ENCODE data around the gene PLXNA1.
A peak's percentile ranks its signal among the peaks of the same experiment; 100 is the strongest.

PLXNA1 gene

DNA sequence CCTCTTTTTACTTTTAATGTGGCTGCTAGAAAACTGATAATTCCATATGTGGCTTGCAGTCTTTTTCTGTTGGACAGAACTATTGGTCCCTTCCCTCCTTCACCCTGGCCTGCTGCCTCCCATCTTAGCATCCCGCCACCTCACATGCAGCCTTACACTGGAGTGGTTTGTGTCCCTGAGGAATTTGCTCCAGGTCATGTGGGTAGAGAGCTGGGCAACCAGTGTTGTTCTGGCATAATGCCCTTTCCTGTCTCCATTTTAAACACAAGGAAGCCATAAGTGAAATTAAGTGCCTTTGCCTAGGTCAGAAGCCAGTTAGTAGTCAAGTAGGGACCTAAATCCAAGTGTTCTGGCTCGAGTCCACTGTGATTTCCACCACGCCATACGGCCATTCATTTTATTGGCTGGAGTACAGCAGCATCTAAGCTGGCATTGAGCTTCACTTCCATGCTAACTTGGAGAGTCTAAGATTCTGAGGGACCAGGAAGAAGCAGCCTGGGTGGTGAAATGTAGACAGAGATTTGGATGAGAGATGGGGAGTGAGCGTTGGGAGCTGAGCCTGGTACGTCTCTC lies 46.0 kb upstream of the PLXNA1 start:
- ATAC-seq, result no peak
- TF ChIP-seq, protein P1, sequence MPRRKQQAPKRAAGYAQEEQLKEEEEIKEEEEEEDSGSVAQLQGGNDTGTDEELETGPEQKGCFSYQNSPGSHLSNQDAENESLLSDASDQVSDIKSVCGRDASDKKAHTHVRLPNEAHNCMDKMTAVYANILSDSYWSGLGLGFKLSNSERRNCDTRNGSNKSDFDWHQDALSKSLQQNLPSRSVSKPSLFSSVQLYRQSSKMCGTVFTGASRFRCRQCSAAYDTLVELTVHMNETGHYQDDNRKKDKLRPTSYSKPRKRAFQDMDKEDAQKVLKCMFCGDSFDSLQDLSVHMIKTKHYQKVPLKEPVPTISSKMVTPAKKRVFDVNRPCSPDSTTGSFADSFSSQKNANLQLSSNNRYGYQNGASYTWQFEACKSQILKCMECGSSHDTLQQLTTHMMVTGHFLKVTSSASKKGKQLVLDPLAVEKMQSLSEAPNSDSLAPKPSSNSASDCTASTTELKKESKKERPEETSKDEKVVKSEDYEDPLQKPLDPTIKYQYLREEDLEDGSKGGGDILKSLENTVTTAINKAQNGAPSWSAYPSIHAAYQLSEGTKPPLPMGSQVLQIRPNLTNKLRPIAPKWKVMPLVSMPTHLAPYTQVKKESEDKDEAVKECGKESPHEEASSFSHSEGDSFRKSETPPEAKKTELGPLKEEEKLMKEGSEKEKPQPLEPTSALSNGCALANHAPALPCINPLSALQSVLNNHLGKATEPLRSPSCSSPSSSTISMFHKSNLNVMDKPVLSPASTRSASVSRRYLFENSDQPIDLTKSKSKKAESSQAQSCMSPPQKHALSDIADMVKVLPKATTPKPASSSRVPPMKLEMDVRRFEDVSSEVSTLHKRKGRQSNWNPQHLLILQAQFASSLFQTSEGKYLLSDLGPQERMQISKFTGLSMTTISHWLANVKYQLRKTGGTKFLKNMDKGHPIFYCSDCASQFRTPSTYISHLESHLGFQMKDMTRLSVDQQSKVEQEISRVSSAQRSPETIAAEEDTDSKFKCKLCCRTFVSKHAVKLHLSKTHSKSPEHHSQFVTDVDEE (CRISPR knock-in tag; IDR thresholded peaks at IDR 0.05), result no peak
- TF ChIP-seq ESRRG (CRISPR knock-in tag; IDR thresholded peaks at IDR 0.05), result no peak
- TF ChIP-seq ZFP30 (CRISPR knock-in tag; IDR thresholded peaks at IDR 0.05), result no peak
- TF ChIP-seq, protein P2, sequence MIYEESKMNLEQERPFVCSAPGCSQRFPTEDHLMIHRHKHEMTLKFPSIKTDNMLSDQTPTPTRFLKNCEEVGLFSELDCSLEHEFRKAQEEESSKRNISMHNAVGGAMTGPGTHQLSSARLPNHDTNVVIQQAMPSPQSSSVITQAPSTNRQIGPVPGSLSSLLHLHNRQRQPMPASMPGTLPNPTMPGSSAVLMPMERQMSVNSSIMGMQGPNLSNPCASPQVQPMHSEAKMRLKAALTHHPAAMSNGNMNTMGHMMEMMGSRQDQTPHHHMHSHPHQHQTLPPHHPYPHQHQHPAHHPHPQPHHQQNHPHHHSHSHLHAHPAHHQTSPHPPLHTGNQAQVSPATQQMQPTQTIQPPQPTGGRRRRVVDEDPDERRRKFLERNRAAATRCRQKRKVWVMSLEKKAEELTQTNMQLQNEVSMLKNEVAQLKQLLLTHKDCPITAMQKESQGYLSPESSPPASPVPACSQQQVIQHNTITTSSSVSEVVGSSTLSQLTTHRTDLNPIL (CRISPR knock-in tag; IDR thresholded peaks at IDR 0.05; ENCODE audit: low read depth), result no peak
- TF ChIP-seq SNAI2 (CRISPR knock-in tag; IDR thresholded peaks at IDR 0.05), result no peak
- TF ChIP-seq ZC3H10 (CRISPR knock-in tag; IDR thresholded peaks at IDR 0.05), result no peak
- no peak for TF ChIP-seq ZNF70 (CRISPR knock-in tag; IDR thresholded peaks at IDR 0.05)
- no peak for TF ChIP-seq CSDC2 (CRISPR knock-in tag; IDR thresholded peaks at IDR 0.05)
- no peak for TF ChIP-seq OSR1 (CRISPR knock-in tag; IDR thresholded peaks at IDR 0.05)
- TF ChIP-seq, protein P3, sequence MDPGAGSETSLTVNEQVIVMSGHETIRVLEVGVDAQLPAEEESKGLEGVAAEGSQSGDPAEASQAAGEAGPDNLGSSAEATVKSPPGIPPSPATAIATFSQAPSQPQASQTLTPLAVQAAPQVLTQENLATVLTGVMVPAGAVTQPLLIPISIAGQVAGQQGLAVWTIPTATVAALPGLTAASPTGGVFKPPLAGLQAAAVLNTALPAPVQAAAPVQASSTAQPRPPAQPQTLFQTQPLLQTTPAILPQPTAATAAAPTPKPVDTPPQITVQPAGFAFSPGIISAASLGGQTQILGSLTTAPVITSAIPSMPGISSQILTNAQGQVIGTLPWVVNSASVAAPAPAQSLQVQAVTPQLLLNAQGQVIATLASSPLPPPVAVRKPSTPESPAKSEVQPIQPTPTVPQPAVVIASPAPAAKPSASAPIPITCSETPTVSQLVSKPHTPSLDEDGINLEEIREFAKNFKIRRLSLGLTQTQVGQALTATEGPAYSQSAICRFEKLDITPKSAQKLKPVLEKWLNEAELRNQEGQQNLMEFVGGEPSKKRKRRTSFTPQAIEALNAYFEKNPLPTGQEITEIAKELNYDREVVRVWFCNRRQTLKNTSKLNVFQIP (CRISPR knock-in tag; IDR thresholded peaks at IDR 0.05; ENCODE audit: borderline replicate concordance, low read depth), result no peak
- TF ChIP-seq, protein P4, sequence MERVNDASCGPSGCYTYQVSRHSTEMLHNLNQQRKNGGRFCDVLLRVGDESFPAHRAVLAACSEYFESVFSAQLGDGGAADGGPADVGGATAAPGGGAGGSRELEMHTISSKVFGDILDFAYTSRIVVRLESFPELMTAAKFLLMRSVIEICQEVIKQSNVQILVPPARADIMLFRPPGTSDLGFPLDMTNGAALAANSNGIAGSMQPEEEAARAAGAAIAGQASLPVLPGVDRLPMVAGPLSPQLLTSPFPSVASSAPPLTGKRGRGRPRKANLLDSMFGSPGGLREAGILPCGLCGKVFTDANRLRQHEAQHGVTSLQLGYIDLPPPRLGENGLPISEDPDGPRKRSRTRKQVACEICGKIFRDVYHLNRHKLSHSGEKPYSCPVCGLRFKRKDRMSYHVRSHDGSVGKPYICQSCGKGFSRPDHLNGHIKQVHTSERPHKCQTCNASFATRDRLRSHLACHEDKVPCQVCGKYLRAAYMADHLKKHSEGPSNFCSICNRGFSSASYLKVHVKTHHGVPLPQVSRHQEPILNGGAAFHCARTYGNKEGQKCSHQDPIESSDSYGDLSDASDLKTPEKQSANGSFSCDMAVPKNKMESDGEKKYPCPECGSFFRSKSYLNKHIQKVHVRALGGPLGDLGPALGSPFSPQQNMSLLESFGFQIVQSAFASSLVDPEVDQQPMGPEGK (CRISPR knock-in tag; IDR thresholded peaks at IDR 0.05; ENCODE audit: borderline replicate concordance), result no peak
- TF ChIP-seq RARB (CRISPR knock-in tag; IDR thresholded peaks at IDR 0.05), result no peak
- no peak for TF ChIP-seq PPARA (CRISPR knock-in tag; IDR thresholded peaks at IDR 0.05; ENCODE audit: borderline replicate concordance)
- TF ChIP-seq GLIS3 (CRISPR knock-in tag; IDR thresholded peaks at IDR 0.05), result no peak

DNA sequence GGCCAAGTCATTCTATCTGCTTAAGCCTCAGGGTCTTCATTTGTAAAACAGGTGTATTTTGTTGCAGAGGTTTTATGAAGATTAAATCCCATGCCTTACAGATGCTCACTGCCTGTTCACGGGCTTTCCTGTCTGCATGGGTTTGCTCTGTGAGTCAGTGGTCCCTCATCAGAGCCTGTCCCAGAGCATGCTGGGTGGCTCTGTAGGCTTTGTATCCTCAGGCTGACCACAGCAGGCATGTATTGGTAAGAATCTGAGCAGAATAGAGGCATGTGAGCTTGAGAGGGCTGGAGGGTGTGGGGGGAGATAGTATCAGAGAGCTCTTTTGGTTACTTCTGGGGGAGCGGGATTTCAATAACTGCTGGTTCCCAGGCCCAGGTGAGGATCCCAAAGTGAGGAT lies 45.4 kb upstream of the PLXNA1 start:
- TF ChIP-seq ARNTL (CRISPR knock-in tag; IDR thresholded peaks at IDR 0.05; ENCODE audit: borderline replicate concordance, low read depth) (no peak), ZNF565 (CRISPR knock-in tag; conservative IDR thresholded peaks at IDR 0.05; ENCODE audit: low read depth) (no peak), BACH2 (CRISPR knock-in tag; IDR thresholded peaks at IDR 0.05; ENCODE audit: borderline replicate concordance) (no peak), ZFP30 (CRISPR knock-in tag; IDR thresholded peaks at IDR 0.05) (no peak), ISL1 (CRISPR knock-in tag; IDR thresholded peaks at IDR 0.05) (no peak)
- TF ChIP-seq, protein P1 (CRISPR knock-in tag; IDR thresholded peaks at IDR 0.05), result no peak
- peak; percentile 39 for ATAC-seq

DNA sequence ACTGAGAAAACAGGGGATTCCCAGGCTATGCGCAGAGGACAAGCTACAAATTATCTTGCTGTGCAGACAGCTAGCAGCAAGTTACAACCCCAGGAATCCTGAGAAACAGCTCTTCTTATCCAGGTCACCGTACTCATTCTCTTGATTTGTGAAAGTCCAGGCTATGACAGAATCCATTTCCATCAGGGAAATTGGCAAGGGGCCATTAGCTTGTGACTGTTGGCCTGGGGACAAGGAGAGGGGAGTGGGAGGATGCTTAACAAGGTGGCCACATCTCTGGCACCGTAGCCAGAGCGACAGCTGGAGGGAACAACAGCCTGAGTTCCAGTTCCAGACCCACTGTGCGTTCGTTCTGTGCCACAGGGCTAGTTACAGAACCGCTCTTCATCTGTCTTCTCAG lies 44.9 kb upstream of the PLXNA1 start:
- TF ChIP-seq BACH2 (CRISPR knock-in tag; IDR thresholded peaks at IDR 0.05; ENCODE audit: borderline replicate concordance), result no peak
- no peak for TF ChIP-seq CSDC2 (CRISPR knock-in tag; IDR thresholded peaks at IDR 0.05)
- TF ChIP-seq ISL1 (CRISPR knock-in tag; IDR thresholded peaks at IDR 0.05), result peak; percentile 34; the same call in 1 of the 2 replicates
- no peak for TF ChIP-seq ZFP30 (CRISPR knock-in tag; IDR thresholded peaks at IDR 0.05)
- no peak for TF ChIP-seq ZNF70 (CRISPR knock-in tag; IDR thresholded peaks at IDR 0.05)
- peak; percentile 52 for ATAC-seq
